Breast epithelium (tissue), 4 donors: ENCODE measurements around the gene GABRE. TPM values are rescaled to one million over a fixed set of nuclear protein-coding genes. Genes with fewer than 3 reads are reported as not detected.

Experiments
- DNase-seq, 2 donors: peaks; one replicate each; pipeline ENCODE4 v3.0.0-alpha.2; 2019; ENCODE audit warnings: low spot score in 2 of 2
- H3K27ac ChIP-seq, 2 donors: fragments of 200-600 bp; sonication (generic) in 1 of 2; one replicate each; pipeline ENCODE4 v1.5.1; 2016 to 2019; ENCODE audit warnings: mild to moderate bottlenecking in 1 of 2
- H3K27me3 ChIP-seq, 2 donors: fragments of 200-600 bp; sonication (generic) in 1 of 2; one replicate each; pipeline versions ENCODE4 v1.5.1 to v1.6.0; 2017 to 2019; ENCODE audit warnings: control low read depth in 1 of 2, mild to moderate bottlenecking in 1 of 2
- H3K36me3 ChIP-seq: fragments of 200-600 bp; one replicate; pipeline ENCODE4 v1.5.1; 2019
- H3K4me1 ChIP-seq, 2 donors: fragments of 200-600 bp; sonication (generic); one replicate each; pipeline ENCODE4 v1.5.1; 2016 to 2019; ENCODE audit warnings: control low read depth in 1 of 2
- H3K4me3 ChIP-seq, 3 donors: fragments of 200-600 bp; sonication (generic); 1 replicate in 2 of 3; 2 replicates in 1 of 3; pipeline ENCODE4 v1.5.1; 2016 to 2019; ENCODE audit warnings: mild to moderate bottlenecking in 3 of 3, moderate library complexity in 2 of 3
- H3K9me3 ChIP-seq, 2 donors: fragments of 200-600 bp; sonication (generic) in 1 of 2; one replicate each; pipeline ENCODE4 v1.5.1; 2016 to 2019; ENCODE audit warnings: control low read depth in 1 of 2
- POLR2A ChIP-seq: fragments of 450-650 bp; IDR thresholded peaks from one replicate; pipeline ENCODE4 v1.6.1; 2016; ENCODE audit warnings: antibody characterized with exemption, mild to moderate bottlenecking, moderate library complexity
- POLR2AphosphoS5 ChIP-seq, 3 donors: sonication (generic); formaldehyde crosslinking; IDR thresholded peaks; one replicate each; pipeline ENCODE4 v1.6.1; 2017; ENCODE audit warnings: antibody characterized with exemption in 3 of 3
- intact Hi-C: fragments of 100-400 bp; cut with DNase I; formaldehyde crosslinking; loops from one replicate; pipeline ENCODE4 v1.15.1; 2023; ENCODE audit warnings: low total_unique reads
- total RNA-seq, 3 donors: library from RNA; depleted of rRNA; stranded (reverse); fragments of >200 nt; gene quantifications; one replicate each; pipeline ENCODE4 v1.1.0, GENCODE V29; 2016
- TF ChIP-seq, protein P1 (sequence below), 3 donors: fragments of 450-650 bp; IDR thresholded peaks; one replicate each; pipeline ENCODE4 v1.5.1; 2016 to 2017; ENCODE audit warnings: antibody characterized with exemption in 3 of 3, mild to moderate bottlenecking in 3 of 3, moderate library complexity in 3 of 3

The GABRE gene, protein sequence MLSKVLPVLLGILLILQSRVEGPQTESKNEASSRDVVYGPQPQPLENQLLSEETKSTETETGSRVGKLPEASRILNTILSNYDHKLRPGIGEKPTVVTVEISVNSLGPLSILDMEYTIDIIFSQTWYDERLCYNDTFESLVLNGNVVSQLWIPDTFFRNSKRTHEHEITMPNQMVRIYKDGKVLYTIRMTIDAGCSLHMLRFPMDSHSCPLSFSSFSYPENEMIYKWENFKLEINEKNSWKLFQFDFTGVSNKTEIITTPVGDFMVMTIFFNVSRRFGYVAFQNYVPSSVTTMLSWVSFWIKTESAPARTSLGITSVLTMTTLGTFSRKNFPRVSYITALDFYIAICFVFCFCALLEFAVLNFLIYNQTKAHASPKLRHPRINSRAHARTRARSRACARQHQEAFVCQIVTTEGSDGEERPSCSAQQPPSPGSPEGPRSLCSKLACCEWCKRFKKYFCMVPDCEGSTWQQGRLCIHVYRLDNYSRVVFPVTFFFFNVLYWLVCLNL
- 100 to 1,000 TPM in 1 of 3 donors, 10 to 100 TPM in 2; 42.0 to 120 (median 85.5) TPM for total RNA-seq

- Histone ChIP-seq H3K4me3 (peak within 1 kb of the TSS; percentile 55 to 72 (median 55)), H3K4me1 (no peaks in the 10 kb centered on the region), H3K36me3 (no peaks in the 10 kb centered on the region), H3K27ac (peak within 1 kb of the TSS; percentile 43 to 78), H3K9me3 (no peaks in the 10 kb centered on the region), H3K27me3 (peaks cover 0 to 31% of the 10 kb centered on the region in 2 donors)
- peak in 1 of 2 donors; percentile 59 for DNase-seq
- TF ChIP-seq POLR2A (peak; percentile 39), POLR2AphosphoS5 (IDR thresholded peaks at IDR 0.05) (no peak)
- TF ChIP-seq, protein P1, sequence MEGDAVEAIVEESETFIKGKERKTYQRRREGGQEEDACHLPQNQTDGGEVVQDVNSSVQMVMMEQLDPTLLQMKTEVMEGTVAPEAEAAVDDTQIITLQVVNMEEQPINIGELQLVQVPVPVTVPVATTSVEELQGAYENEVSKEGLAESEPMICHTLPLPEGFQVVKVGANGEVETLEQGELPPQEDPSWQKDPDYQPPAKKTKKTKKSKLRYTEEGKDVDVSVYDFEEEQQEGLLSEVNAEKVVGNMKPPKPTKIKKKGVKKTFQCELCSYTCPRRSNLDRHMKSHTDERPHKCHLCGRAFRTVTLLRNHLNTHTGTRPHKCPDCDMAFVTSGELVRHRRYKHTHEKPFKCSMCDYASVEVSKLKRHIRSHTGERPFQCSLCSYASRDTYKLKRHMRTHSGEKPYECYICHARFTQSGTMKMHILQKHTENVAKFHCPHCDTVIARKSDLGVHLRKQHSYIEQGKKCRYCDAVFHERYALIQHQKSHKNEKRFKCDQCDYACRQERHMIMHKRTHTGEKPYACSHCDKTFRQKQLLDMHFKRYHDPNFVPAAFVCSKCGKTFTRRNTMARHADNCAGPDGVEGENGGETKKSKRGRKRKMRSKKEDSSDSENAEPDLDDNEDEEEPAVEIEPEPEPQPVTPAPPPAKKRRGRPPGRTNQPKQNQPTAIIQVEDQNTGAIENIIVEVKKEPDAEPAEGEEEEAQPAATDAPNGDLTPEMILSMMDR (IDR thresholded peaks at IDR 0.05) = no peak
- intact Hi-C loops = no loop called here
These were observed at the start of gene GABRE for GRCh38 chrX:151974336-151975227. Gene GABRE (minus strand): TSS chrX:151974676. CDS start chrX:151974625, 51 bp downstream.

- Histone ChIP-seq H3K4me1 (no peaks in the 10 kb centered on the region), H3K9me3 (no peaks in the 10 kb centered on the region), H3K27me3 (peaks cover 0 to 13% of the 10 kb centered on the region in 2 donors), H3K27ac (no peak overlapping the region), H3K4me3 (no peak overlapping the region), H3K36me3 (no peaks in the 10 kb centered on the region)
- no peak for DNase-seq
- intact Hi-C loops = no loop called here
- no peak for TF ChIP-seq POLR2A
- TF ChIP-seq, protein P1 (IDR thresholded peaks at IDR 0.05) = no peak
- TF ChIP-seq POLR2AphosphoS5 (IDR thresholded peaks at IDR 0.05) = no peak
These were observed 46.4 kb upstream of the GABRE start for GRCh38 chrX:152020888-152021287.

DNA sequence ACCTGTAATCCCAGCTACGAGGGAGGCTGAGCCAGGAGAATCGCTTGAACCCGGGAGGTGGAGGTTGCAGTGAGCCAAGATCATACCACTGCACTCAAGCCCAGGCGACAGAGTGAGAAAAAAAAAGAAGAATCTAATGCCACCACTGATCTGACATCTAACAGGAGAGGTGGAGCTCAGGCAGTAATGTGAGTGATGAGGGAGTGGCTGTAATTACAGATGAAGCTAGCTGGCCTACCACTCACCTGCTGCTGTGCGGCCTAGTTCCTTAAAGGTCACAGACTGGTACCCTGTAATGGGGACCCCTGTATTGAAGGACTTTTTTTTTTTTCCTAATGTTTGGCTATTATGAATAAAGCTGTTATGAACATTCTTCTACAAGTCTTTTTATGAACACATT, 25.3 kb upstream of the GABRE start:
- Histone ChIP-seq H3K27ac (no peak overlapping the region), H3K9me3 (no peaks in the 10 kb centered on the region), H3K4me3 (no peak overlapping the region), H3K27me3 (no peaks in the 10 kb centered on the region), H3K36me3 (no peaks in the 10 kb centered on the region), H3K4me1 (no peaks in the 10 kb centered on the region)
- intact Hi-C loops = no loop called here
- DNase-seq = no peak
- no peak for TF ChIP-seq POLR2AphosphoS5 (IDR thresholded peaks at IDR 0.05)
- TF ChIP-seq, protein P1 (IDR thresholded peaks at IDR 0.05) = no peak
- TF ChIP-seq POLR2A = no peak

- DNase-seq = no peak
- Histone ChIP-seq H3K4me3 (no peak overlapping the region), H3K27me3 (no peaks in the 10 kb centered on the region), H3K36me3 (no peaks in the 10 kb centered on the region), H3K27ac (no peak overlapping the region), H3K4me1 (no peaks in the 10 kb centered on the region), H3K9me3 (no peaks in the 10 kb centered on the region)
- TF ChIP-seq, protein P1 (IDR thresholded peaks at IDR 0.05) = no peak
- TF ChIP-seq POLR2A = no peak
- TF ChIP-seq POLR2AphosphoS5 (IDR thresholded peaks at IDR 0.05) = no peak
- intact Hi-C loops = no loop called here
These were observed 23.1 kb upstream of the GABRE start for GRCh38 chrX:151997539-151997938.
